SK-N-SH treated with all-trans-retinoic acid at 6 μM for 48 hours (cell line): Measurements from ENCODE around the gene ACO2.

Source experiments
- ATAC-seq: fragments of 200-7000 bp; cut with Tn5 transposase; 3 replicates; pipeline ENCODE4 v1.9.1; 2020; ENCODE audit warnings: mild to moderate bottlenecking, moderate library complexity
- ARNTL ChIP-seq: fragments of 450-650 bp; formaldehyde crosslinking; IDR thresholded peaks from 2 replicates; pipeline ENCODE4 v1.5.0; 2020; ENCODE audit warnings: low read depth, mild to moderate bottlenecking, moderate library complexity, borderline replicate concordance
- BACH2 ChIP-seq: fragments of 250-450 bp; sonication (Bioruptor Pico); IDR thresholded peaks from 2 replicates; pipeline ENCODE4 v1.9.0; 2021; ENCODE audit warnings: mild to moderate bottlenecking, borderline replicate concordance
- CREB5 ChIP-seq: fragments of 250-450 bp; sonication (Bioruptor Pico); IDR thresholded peaks from 2 replicates; pipeline ENCODE4 v1.5.1; 2020; ENCODE audit warnings: low read depth, mild to moderate bottlenecking, moderate library complexity
- CSDC2 ChIP-seq: fragments of 250-450 bp; sonication (Bioruptor Pico); IDR thresholded peaks from 2 replicates; pipeline ENCODE4 v1.5.0; 2020; ENCODE audit warnings: mild to moderate bottlenecking, moderate library complexity
- CSRNP3 ChIP-seq: fragments of 250-450 bp; sonication (Bioruptor Pico); IDR thresholded peaks from 2 replicates; pipeline ENCODE4 v1.5.1; 2021; ENCODE audit warnings: mild to moderate bottlenecking, moderate library complexity
- ESRRG ChIP-seq: fragments of 250-450 bp; sonication (Bioruptor Pico); IDR thresholded peaks from 2 replicates; pipeline ENCODE4 v1.6.1; 2021; ENCODE audit warnings: mild to moderate bottlenecking
- ISL1 ChIP-seq: fragments of 250-450 bp; sonication (Bioruptor Pico); IDR thresholded peaks from 2 replicates; pipeline ENCODE4 v2.1.2; 2022; ENCODE audit warnings: mild to moderate bottlenecking, moderate library complexity
- OSR1 ChIP-seq: fragments of 250-450 bp; sonication (Bioruptor Pico); IDR thresholded peaks from 2 replicates; pipeline ENCODE4 v1.8.0; 2022; ENCODE audit warnings: moderate library complexity, mild to moderate bottlenecking, inconsistent platforms
- PPARA ChIP-seq: fragments of 250-450 bp; sonication (Bioruptor Pico); IDR thresholded peaks from 2 replicates; pipeline ENCODE4 v1.5.0; 2020; ENCODE audit warnings: mild to moderate bottlenecking, borderline replicate concordance
- RARB ChIP-seq: fragments of 250-450 bp; sonication (Bioruptor Pico); IDR thresholded peaks from 2 replicates; pipeline ENCODE4 v1.8.0; 2021; ENCODE audit warnings: mild to moderate bottlenecking, moderate library complexity
- SNAI2 ChIP-seq: fragments of 250-450 bp; sonication (Bioruptor Pico); IDR thresholded peaks from 2 replicates; pipeline ENCODE4 v1.5.0; 2020; ENCODE audit warnings: mild to moderate bottlenecking, moderate library complexity
- TCF4 ChIP-seq: fragments of 250-450 bp; sonication (Bioruptor Pico); IDR thresholded peaks from 2 replicates; pipeline ENCODE4 v1.8.0; 2021; ENCODE audit warnings: mild to moderate bottlenecking, moderate library complexity, borderline replicate concordance
- TOX ChIP-seq: fragments of 250-450 bp; sonication (Bioruptor Pico); IDR thresholded peaks from 2 replicates; pipeline ENCODE4 v1.8.0; 2021; ENCODE audit warnings: mild to moderate bottlenecking, moderate library complexity, borderline replicate concordance
- TSHZ2 ChIP-seq: fragments of 250-450 bp; sonication (Bioruptor Pico); IDR thresholded peaks from 2 replicates; pipeline ENCODE4 v1.5.0; 2020; ENCODE audit warnings: mild to moderate bottlenecking, moderate library complexity
- ZC3H10 ChIP-seq: fragments of 250-450 bp; sonication (Bioruptor Pico); IDR thresholded peaks from 2 replicates; pipeline ENCODE4 v1.5.1; 2021; ENCODE audit warnings: mild to moderate bottlenecking, moderate library complexity
- ZFP3 ChIP-seq: fragments of 250-450 bp; sonication (Bioruptor Pico); IDR thresholded peaks from 2 replicates; pipeline ENCODE4 v1.5.0; 2020; ENCODE audit warnings: mild to moderate bottlenecking, moderate library complexity
- ZFP30 ChIP-seq: fragments of 450-650 bp; formaldehyde crosslinking; IDR thresholded peaks from 2 replicates; pipeline ENCODE4 v1.5.0; 2022; ENCODE audit warnings: mild to moderate bottlenecking, moderate library complexity
- ZNF565 ChIP-seq: fragments of 450-650 bp; formaldehyde crosslinking; conservative IDR thresholded peaks from 2 replicates; pipeline ENCODE4 v1.5.0; 2020; ENCODE audit warnings: low read depth, mild to moderate bottlenecking, moderate library complexity
- ZNF70 ChIP-seq: fragments of 450-650 bp; formaldehyde crosslinking; IDR thresholded peaks from 2 replicates; pipeline ENCODE4 v1.5.0; 2020; ENCODE audit warnings: mild to moderate bottlenecking, moderate library complexity
- ZNF8 ChIP-seq: fragments of 450-650 bp; formaldehyde crosslinking; IDR thresholded peaks from 2 replicates; pipeline ENCODE4 v1.5.0; 2020; ENCODE audit warnings: mild to moderate bottlenecking, moderate library complexity
- TF ChIP-seq, protein P1 (sequence below): fragments of 250-450 bp; sonication (Bioruptor Pico); IDR thresholded peaks from 2 replicates; pipeline ENCODE4 v1.8.0; 2021; ENCODE audit warnings: low read depth, mild to moderate bottlenecking, moderate library complexity, borderline replicate concordance
- TF ChIP-seq, protein P2 (sequence below): fragments of 250-450 bp; sonication (Bioruptor Pico); IDR thresholded peaks from 2 replicates; pipeline ENCODE4 v1.8.0; 2020; ENCODE audit warnings: mild to moderate bottlenecking, moderate library complexity, borderline replicate concordance

Gene ACO2

DNA sequence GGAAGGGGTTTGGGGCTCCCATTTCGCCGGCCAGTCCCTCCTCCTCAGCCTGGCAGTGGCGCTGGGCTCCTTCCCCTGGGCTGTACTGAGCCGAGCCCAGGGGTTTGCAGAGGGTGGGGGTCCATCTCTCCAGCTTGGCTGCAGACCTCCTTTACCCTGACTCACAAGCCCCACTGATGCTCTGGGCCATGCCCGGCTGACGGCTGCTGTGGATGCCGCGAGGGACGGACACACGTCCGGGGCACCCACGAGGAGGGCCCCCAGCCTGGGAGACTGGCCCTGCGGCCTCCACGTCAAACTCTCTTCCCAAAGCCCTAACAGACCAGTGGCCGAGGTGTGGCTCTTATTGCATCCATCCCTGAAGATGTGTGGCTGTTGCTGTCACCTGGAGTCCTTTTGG is 106.6 kb downstream of the ACO2 start (continued):
- TF ChIP-seq CREB5 (no peak), ISL1 (no peak), TOX (CRISPR knock-in tag) (no peak), ZFP30 (CRISPR knock-in tag) (no peak), ZC3H10 (CRISPR knock-in tag) (no peak), PPARA (no peak)

DNA sequence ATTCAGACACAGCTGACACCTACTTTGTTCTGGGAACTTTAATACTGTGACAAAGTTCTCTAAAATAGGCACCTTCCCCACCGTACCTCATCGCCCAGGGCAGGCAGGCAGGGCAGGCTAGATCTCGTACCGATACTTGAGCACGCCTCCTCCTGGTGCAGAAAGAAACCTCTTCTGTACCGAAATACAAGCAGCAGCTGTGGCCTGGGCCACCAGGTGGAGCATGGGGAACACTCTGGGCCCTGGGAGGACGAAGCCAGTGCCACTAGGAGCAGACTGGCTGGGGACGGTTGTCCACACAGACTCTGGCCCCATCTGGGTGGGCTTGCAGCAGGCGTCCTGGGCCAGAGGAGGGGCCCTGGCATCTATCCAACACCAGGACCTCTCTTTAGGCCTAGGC is 108.0 kb downstream of the ACO2 start:
- TF ChIP-seq, protein P1, sequence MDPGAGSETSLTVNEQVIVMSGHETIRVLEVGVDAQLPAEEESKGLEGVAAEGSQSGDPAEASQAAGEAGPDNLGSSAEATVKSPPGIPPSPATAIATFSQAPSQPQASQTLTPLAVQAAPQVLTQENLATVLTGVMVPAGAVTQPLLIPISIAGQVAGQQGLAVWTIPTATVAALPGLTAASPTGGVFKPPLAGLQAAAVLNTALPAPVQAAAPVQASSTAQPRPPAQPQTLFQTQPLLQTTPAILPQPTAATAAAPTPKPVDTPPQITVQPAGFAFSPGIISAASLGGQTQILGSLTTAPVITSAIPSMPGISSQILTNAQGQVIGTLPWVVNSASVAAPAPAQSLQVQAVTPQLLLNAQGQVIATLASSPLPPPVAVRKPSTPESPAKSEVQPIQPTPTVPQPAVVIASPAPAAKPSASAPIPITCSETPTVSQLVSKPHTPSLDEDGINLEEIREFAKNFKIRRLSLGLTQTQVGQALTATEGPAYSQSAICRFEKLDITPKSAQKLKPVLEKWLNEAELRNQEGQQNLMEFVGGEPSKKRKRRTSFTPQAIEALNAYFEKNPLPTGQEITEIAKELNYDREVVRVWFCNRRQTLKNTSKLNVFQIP (CRISPR knock-in tag) = no peak
- TF ChIP-seq ISL1 = no peak
- TF ChIP-seq OSR1 = no peak
- no peak for TF ChIP-seq TSHZ2 (CRISPR knock-in tag)
- TF ChIP-seq CREB5 = no peak
- no peak for TF ChIP-seq SNAI2
- no peak for TF ChIP-seq TCF4 (CRISPR knock-in tag)
- TF ChIP-seq ZFP30 (CRISPR knock-in tag) = no peak
- TF ChIP-seq CSRNP3 (CRISPR knock-in tag) = no peak
- no peak for TF ChIP-seq CSDC2
- TF ChIP-seq BACH2 (CRISPR knock-in tag) = no peak
- TF ChIP-seq ZNF565 = no peak
- TF ChIP-seq ZFP3 = no peak
- TF ChIP-seq RARB (CRISPR knock-in tag) = no peak
- TF ChIP-seq ZNF70 = no peak
- no peak for TF ChIP-seq ESRRG (CRISPR knock-in tag)
- no peak for TF ChIP-seq ZNF8 (CRISPR knock-in tag)
- TF ChIP-seq PPARA = no peak
- peak; percentile 76 for ATAC-seq

DNA sequence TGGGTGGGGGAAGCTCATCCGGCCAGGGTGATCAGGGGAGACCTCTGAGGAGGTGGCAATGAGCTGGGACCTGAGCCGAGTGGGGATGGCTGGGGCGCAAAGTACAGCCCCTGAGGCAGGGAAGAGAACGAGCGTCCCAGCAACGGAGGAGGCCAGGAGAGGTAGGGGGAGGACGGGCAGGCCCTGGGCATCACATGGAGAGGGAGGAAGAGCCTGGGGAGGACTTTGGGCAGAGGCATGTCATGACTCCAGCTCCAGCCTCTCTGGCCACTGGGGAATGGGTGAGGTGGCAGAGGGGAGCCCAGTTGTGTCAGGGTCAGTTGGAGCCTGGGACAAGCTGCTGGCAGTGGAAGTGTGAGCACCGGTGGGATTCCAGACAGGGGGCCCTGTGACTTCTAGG is 109.2 kb downstream of the ACO2 start:
- ATAC-seq = no peak
- TF ChIP-seq ZNF8 (CRISPR knock-in tag) (no peak), TOX (CRISPR knock-in tag) (no peak), ZFP30 (CRISPR knock-in tag) (no peak), PPARA (no peak), CSRNP3 (CRISPR knock-in tag) (no peak), CREB5 (no peak), CSDC2 (no peak), ARNTL (CRISPR knock-in tag) (no peak), ZC3H10 (CRISPR knock-in tag) (no peak)
- TF ChIP-seq, protein P2, sequence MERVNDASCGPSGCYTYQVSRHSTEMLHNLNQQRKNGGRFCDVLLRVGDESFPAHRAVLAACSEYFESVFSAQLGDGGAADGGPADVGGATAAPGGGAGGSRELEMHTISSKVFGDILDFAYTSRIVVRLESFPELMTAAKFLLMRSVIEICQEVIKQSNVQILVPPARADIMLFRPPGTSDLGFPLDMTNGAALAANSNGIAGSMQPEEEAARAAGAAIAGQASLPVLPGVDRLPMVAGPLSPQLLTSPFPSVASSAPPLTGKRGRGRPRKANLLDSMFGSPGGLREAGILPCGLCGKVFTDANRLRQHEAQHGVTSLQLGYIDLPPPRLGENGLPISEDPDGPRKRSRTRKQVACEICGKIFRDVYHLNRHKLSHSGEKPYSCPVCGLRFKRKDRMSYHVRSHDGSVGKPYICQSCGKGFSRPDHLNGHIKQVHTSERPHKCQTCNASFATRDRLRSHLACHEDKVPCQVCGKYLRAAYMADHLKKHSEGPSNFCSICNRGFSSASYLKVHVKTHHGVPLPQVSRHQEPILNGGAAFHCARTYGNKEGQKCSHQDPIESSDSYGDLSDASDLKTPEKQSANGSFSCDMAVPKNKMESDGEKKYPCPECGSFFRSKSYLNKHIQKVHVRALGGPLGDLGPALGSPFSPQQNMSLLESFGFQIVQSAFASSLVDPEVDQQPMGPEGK = no peak
